K562 (cell line): ENCODE results near the gene ITGAD.

Source experiments
- MTF1 ChIP-seq: fragments of 250-450 bp; sonication (Bioruptor Pico); IDR thresholded peaks from 2 replicates; pipeline ENCODE4 v1.9.0; 2021; ENCODE audit warnings: moderate library complexity, mild to moderate bottlenecking, inconsistent platforms, borderline replicate concordance
- TCF7 ChIP-seq: sonication (generic); IDR thresholded peaks from 2 replicates; pipeline ENCODE4 v1.6.1; 2016; ENCODE audit warnings: antibody characterized with exemption, borderline replicate concordance

DNA sequence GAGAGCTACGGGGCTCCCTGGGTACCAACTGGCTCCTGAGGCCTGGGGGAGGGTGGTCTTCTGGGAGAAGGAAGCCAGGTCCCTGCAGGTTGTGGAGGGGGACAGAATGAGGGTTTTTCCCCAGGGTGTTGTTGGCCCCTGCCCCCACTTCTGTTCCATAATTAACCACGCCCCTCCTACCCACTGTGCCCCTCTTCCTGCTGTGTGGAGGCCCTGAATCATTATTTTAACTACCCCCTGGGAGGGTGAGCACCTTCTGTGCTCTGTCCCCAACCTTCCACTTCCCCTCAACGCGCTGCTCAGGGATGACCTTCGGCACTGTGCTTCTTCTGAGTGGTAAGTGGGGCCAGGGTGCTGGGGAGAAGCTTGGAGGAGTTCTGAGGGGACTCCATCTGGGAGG is at the start of gene ITGAD:
- TF ChIP-seq TCF7 = no peak
- TF ChIP-seq MTF1 = no peak
